Measurements from ENCODE around the gene EDN2. TPM values are rescaled to one million over a fixed set of nuclear protein-coding genes. Genes with fewer than 3 reads are reported as not detected.

Gene EDN2
- total RNA-seq, 1 donor from 2014 or later, result 3.5 TPM

DNA sequence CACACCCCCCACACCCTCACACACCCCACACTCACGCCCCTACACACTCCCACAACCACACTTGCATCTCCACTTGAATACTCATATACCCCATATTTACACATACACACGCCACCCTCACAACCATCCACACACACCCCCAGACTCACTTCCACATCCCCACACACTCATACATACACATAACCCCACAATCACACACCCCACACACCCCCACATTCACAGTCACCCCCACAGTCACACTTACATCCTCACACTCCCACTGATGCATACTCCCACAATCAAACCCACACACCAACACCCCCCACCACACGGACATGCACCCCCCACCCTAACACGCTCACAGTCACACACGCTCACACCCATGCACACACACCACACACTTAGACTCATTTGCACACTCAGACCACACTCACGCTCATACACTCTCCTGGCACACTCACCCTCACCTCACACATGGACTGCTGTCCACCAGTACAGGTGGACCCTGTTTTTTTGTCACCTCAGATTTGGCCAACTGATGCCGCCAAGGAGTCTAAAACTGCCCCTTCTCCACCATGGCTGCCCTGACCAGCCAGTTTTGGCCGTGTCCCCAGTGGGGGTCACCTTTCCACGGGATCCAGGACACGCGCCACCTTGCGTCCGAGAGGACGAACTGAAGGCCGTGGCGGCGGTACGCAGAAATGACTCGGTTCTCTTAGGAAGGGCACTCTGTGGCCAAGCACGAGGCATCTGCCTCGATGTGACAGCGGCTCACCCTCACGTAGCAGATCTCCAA lies 45.3 kb upstream of the EDN2 start:
- no peak overlapping the region for H3K4me3 Mint-ChIP-seq
- no peaks in the 10 kb centered on the region for H3K9me3 Mint-ChIP-seq
- no peak for DNase-seq (ENCODE audit: low spot score in 2 of 2, unreplicated experiment in 2 of 2)
- peaks cover 31% of the 10 kb centered on the region for H3K27me3 Mint-ChIP-seq (ENCODE audit: low read depth)
- H3K4me1 Mint-ChIP-seq, result no peaks in the 10 kb centered on the region
- no peaks in the 10 kb centered on the region for H3K36me3 Mint-ChIP-seq
- no peak overlapping the region for H3K27ac Mint-ChIP-seq
- TF ChIP-seq, protein P1, sequence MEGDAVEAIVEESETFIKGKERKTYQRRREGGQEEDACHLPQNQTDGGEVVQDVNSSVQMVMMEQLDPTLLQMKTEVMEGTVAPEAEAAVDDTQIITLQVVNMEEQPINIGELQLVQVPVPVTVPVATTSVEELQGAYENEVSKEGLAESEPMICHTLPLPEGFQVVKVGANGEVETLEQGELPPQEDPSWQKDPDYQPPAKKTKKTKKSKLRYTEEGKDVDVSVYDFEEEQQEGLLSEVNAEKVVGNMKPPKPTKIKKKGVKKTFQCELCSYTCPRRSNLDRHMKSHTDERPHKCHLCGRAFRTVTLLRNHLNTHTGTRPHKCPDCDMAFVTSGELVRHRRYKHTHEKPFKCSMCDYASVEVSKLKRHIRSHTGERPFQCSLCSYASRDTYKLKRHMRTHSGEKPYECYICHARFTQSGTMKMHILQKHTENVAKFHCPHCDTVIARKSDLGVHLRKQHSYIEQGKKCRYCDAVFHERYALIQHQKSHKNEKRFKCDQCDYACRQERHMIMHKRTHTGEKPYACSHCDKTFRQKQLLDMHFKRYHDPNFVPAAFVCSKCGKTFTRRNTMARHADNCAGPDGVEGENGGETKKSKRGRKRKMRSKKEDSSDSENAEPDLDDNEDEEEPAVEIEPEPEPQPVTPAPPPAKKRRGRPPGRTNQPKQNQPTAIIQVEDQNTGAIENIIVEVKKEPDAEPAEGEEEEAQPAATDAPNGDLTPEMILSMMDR (IDR thresholded peaks at IDR 0.05; ENCODE audit: unreplicated experiment), result no peak

DNA sequence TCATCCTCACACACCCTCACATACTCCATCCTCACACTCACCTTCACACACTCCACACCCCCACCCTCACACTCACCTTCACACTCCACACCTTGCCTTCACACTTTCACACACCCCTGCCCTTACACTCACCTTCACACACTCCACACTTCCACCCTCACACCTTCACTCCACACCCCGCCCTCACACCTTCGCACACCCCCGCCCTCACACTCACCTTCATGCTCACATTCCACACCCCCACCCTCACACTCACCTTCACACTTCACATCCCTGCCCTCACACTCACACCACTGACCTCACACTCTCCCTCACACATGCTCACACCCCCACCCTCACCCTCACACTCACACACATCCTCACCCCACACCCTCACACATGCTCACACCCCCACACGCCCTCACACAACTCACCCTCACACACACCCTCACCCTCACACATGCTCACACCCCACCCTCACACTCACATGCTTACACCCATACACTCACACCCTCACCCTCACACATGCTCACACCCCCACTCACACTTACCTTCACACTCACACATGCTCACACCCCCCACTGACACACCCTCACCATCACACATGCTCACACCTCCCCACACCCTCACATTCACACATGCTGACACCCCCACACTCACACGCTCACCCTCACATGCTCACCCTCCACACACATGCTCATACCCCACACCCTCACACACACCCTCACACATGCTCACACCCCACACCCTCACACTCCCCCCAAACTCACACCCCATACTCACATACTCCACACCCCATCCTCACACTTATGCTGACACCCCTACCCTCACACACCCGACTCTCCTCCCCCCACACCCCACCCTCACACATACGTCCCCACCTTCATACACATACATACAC lies 44.5 kb upstream of the EDN2 start:
- H3K4me1 Mint-ChIP-seq, result no peaks in the 10 kb centered on the region
- H3K27ac Mint-ChIP-seq, result no peak overlapping the region

GRCh38 chr1:41528106-41528505 lies 43.6 kb upstream of the EDN2 start:
- H3K27ac Mint-ChIP-seq, result no peak overlapping the region
- peaks cover 16% of the 10 kb centered on the region for H3K27me3 Mint-ChIP-seq (ENCODE audit: low read depth)
- no peaks in the 10 kb centered on the region for H3K36me3 Mint-ChIP-seq
- H3K9me3 Mint-ChIP-seq, result no peaks in the 10 kb centered on the region
- TF ChIP-seq, protein P1 (IDR thresholded peaks at IDR 0.05; ENCODE audit: unreplicated experiment), result no peak
- H3K4me1 Mint-ChIP-seq, result no peaks in the 10 kb centered on the region
- DNase-seq (ENCODE audit: low spot score in 2 of 2, unreplicated experiment in 2 of 2), result no peak
- no peak overlapping the region for H3K4me3 Mint-ChIP-seq

More for the DNA sequence above, 44.5 kb upstream of the EDN2 start:
- Mint-ChIP-seq H3K4me3 (no peak overlapping the region), H3K27me3 (ENCODE audit: low read depth) (peaks cover 25% of the 10 kb centered on the region), H3K36me3 (no peaks in the 10 kb centered on the region), H3K9me3 (no peaks in the 10 kb centered on the region)
- DNase-seq (ENCODE audit: low spot score in 2 of 2, unreplicated experiment in 2 of 2), result no peak
- TF ChIP-seq, protein P1 (IDR thresholded peaks at IDR 0.05; ENCODE audit: unreplicated experiment), result no peak

- H3K27me3 Mint-ChIP-seq (ENCODE audit: low read depth), result peaks cover 10% of the 10 kb centered on the region
- DNase-seq (ENCODE audit: low spot score in 2 of 2, unreplicated experiment in 2 of 2), result no peak
- H3K36me3 Mint-ChIP-seq, result no peaks in the 10 kb centered on the region
- TF ChIP-seq, protein P1 (IDR thresholded peaks at IDR 0.05; ENCODE audit: unreplicated experiment), result no peak
- no peak overlapping the region for H3K27ac Mint-ChIP-seq
- peaks cover 3% of the 10 kb centered on the region for H3K4me1 Mint-ChIP-seq
- H3K4me3 Mint-ChIP-seq, result no peak overlapping the region
- H3K9me3 Mint-ChIP-seq, result no peaks in the 10 kb centered on the region
Observed at GRCh38 chr1:41526956-41527561, 42.6 kb upstream of the EDN2 start.

DNA sequence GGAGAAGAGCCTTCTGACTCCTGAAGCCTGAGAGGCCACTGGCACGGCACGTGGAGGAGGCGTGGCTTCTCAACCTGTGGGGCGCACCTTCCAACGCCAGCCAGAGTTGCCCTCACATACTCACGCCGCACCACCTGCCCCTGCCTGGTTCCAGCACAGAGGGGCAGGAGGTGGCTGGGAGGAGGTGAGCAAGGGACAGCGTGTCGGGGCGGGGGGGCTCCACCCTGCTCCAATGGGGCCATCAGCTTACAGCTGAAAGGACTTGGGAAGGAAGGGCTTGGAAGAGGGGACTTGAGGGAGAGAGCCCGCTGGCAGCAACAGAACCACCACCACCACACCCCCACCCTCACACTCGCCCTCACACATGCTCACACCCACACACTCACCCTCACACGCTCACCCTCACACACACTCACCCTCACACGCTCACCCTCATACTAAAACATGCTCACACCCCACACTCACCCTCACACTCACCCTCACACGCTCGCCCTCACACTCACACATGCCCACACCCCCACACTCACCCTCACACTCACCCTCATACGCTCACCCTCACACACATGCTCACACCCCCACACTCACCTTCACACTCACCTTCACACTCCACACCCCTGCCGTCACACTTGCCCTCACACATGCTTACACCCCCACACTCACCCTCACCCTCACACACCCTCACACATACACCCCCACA lies 41.6 kb upstream of the EDN2 start:
- Mint-ChIP-seq H3K27me3 (ENCODE audit: low read depth) (peaks cover 5% of the 10 kb centered on the region), H3K4me1 (peaks cover 8% of the 10 kb centered on the region), H3K27ac (no peak overlapping the region), H3K4me3 (no peak overlapping the region), H3K36me3 (no peaks in the 10 kb centered on the region), H3K9me3 (no peaks in the 10 kb centered on the region)
- TF ChIP-seq, protein P1 (IDR thresholded peaks at IDR 0.05; ENCODE audit: unreplicated experiment), result no peak
- no peak for DNase-seq (ENCODE audit: low spot score in 2 of 2, unreplicated experiment in 2 of 2)

Measured in mesothelial cell of epicardium (in vitro differentiated cells).